Epithelial cell of prostate (primary cell): ENCODE measurements around the gene CRMP1.

Source experiments
- DNase-seq: peaks from one replicate; pipeline ENCODE4 v3.0.0-alpha.2; 2011; ENCODE audit warnings: low read depth, low spot score
- H3K27ac ChIP-seq: fragments of 450-650 bp; 2 replicates; pipeline ENCODE4 v1.5.1; 2017; ENCODE audit warnings: mild to moderate bottlenecking

The CRMP1 gene

DNA sequence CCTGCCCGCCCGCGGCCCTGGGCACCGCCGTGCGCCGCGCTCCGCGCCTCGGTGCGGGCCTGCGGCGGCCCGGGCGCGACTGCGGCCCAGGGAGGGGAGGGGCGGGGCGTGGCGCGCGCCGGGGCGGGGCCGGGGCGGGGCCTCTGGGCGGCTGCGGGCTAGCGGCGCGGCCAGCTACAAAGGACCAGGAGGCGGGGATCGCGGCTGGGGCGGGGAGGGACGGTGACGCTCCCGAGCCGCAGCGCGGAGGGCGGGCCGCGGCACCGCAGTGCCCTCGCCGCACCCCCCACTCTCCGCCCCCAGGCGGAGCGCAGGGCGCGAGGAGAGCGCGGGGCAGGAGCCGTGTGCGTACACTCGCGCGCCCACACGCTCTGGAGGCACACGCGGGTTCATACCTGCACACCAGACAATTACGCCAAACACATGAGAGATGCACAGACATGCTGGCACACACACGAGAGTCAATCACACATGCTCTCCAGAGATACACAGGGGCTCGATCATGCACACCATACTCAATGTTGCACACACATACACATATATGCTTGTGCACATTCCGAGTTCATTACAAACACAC lies at the start of gene CRMP1:
Gene CRMP1 (minus strand): TSS at position 83 of the 577 bp plus-strand sequence. CDS start 117 bp downstream, outside the sequence.
- no peak for DNase-seq
- H3K27ac ChIP-seq: no peak within 1 kb of the TSS

- no peak overlapping the region for H3K27ac ChIP-seq
- no peak for DNase-seq
These were observed 48.7 kb upstream of the CRMP1 start for GRCh38 chr4:5941601-5942000.

- no peak for DNase-seq
These were observed 47.8 kb upstream of the CRMP1 start for GRCh38 chr4:5940470-5941203.

DNA sequence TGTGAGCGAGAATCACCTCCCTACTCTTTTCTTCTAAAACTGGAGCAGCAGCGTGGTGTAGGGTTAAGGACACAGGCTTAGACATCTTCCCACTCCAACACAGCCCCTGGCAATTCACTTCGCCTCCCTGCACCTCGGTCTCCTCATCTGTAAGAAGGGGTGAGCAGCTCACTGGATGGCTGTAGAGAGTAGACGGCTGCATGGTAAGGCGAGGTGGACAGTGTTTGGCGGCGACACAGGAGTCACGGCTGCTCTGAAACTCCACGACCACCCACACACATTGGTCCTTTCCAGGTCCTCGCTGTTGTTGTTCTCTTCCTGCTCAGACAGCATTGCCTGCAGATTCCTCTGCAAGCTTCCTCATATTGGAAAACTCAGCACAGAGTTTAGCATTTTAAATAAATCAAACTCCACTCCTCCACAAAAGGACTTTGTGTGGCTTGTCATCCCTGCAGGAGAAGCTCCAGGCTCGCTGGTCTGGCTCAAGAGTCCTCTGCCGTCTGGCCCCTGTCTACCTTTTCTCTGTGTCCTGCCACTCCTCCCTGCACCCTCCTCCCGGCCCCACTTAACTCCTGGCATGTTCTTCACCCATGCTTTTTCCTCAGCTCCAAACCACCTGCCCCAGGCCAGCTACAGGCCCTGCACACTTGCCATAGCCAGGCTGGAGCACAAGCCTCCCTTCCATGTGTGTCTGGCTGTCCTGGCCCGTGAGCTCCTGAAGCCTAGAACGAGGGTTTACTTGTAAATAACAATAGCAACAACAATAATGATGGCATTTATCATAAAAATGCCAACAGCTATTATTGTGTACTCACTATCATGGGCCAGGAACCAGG lies 41.3 kb upstream of the CRMP1 start:
- DNase-seq: no peak

More at GRCh38 chr4:5940470-5941203, 47.8 kb upstream of the CRMP1 start:
- H3K27ac ChIP-seq: no peak overlapping the region

GRCh38 chr4:5933116-5933515 lies 40.2 kb upstream of the CRMP1 start:
- DNase-seq: no peak
- H3K27ac ChIP-seq: no peak overlapping the region

More for the DNA sequence above, 41.3 kb upstream of the CRMP1 start:
- no peak overlapping the region for H3K27ac ChIP-seq

DNA sequence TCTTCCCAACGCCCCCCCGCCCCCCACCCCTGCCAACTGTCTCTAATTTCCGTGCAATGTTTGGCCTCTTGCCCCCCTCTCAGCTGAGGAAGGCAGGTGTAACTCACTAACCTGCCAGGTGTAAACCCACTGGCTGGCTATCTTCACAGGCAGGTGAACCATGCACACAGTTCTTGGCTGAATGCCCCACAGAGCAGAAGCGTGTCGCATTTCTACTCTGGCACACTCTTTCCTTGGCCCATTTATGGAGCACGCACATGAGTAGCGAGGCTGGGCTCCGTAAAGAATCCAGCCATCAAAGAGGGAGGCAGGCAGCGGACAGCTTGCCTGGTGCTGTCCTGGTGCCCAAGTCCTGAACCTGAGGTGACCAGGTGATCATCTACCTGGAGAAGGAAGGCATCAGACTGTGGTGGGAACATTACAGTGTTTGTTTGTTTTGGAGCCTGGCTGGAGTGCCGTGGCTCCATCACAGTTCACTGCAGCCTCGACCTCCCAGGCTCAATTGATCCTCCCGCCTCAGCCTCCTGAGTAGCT lies 39.2 kb upstream of the CRMP1 start:
- no peak overlapping the region for H3K27ac ChIP-seq

DNA sequence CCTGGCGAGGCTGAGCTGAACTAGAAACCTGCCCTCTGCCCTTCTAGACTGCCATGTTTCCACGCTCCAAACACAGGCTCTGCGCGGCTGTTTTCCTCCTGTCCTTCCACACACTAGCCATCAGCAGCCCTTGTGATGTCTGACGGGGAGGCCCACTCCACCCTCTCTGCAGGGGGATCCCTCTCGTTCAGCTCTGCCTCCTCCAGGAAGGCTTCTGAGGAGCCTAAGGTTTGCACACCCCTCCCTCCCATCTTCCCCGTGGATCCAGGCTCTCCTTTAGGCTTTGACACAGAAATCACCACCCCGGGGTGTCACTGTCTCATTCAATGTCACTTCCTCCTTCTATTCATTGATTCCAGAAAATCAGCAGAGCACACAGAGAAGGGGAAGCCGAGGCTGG lies 38.6 kb upstream of the CRMP1 start:
- no peak overlapping the region for H3K27ac ChIP-seq
- no peak for DNase-seq

More for the DNA sequence above, 39.2 kb upstream of the CRMP1 start:
- DNase-seq: no peak

- H3K27ac ChIP-seq: no peak overlapping the region
- DNase-seq: no peak
These were observed 38.0 kb upstream of the CRMP1 start for GRCh38 chr4:5930876-5931275.

DNA sequence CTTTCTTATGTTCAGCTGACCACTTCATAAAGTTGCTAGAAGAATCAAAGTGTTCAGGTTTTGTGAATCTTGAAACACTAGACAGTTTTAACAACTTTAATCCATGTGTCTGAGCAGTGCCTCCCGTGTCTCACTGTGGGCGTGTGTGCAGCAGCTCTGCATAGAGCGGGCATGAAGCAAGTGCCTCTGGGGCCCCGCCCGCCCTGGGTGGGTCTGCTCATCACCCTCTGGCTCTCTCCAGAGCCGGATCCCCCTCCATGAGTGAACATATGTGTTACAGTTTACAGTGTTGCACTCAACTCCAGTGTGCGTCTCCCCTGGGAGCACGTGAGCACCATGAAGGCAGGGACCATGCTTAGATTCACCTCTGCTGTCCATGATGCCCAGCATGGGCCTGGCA lies 37.6 kb upstream of the CRMP1 start:
- no peak for DNase-seq
- no peak overlapping the region for H3K27ac ChIP-seq

- no peak for DNase-seq
- H3K27ac ChIP-seq: no peak overlapping the region
These were observed 36.0 kb upstream of the CRMP1 start for GRCh38 chr4:5928844-5929420.

DNA sequence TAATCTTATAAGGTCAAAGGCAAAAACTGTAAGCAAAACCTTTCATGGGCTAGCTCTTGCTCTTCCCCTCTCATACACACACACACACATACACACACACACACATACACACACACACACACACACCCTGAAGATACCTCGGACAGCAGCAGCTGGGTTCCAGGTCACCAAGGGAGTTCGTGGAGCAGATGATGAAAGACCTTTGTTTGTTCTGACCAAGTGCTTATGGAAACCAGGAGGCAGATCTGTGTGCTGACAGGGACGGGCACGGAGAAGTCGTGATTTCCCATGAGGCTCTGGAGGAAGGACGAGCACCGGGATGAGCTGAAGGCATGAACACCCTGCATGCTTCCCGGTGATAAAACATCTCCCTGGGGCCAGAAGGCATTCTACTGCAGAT lies 35.4 kb upstream of the CRMP1 start:
- DNase-seq: no peak
- H3K27ac ChIP-seq: no peak overlapping the region

GRCh38 chr4:5927747-5928146 lies 34.9 kb upstream of the CRMP1 start:
- no peak for DNase-seq

GRCh38 chr4:5927116-5927515 lies 34.2 kb upstream of the CRMP1 start:
- DNase-seq: no peak
- H3K27ac ChIP-seq: no peak overlapping the region

More at GRCh38 chr4:5927747-5928146, 34.9 kb upstream of the CRMP1 start:
- H3K27ac ChIP-seq: no peak overlapping the region

DNA sequence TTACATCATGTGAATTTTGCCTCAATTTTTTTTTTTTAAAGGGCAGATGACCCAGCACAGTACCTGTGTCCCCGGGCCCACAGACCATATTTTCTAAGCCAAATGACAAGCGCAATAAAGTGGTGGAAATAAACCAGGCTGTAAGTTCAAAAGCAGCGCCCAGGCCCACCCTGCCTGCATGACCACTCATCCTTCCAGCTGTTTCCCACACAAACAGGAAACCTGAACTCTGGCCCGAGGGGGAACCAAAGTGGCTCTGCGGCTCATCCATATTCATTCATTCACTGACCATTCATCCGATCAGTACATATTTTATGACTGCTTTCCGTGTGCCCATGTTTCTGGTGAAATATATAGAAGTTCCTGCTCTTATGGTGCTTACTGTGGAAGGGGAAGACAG lies 33.7 kb upstream of the CRMP1 start:
- no peak overlapping the region for H3K27ac ChIP-seq
- no peak for DNase-seq

DNA sequence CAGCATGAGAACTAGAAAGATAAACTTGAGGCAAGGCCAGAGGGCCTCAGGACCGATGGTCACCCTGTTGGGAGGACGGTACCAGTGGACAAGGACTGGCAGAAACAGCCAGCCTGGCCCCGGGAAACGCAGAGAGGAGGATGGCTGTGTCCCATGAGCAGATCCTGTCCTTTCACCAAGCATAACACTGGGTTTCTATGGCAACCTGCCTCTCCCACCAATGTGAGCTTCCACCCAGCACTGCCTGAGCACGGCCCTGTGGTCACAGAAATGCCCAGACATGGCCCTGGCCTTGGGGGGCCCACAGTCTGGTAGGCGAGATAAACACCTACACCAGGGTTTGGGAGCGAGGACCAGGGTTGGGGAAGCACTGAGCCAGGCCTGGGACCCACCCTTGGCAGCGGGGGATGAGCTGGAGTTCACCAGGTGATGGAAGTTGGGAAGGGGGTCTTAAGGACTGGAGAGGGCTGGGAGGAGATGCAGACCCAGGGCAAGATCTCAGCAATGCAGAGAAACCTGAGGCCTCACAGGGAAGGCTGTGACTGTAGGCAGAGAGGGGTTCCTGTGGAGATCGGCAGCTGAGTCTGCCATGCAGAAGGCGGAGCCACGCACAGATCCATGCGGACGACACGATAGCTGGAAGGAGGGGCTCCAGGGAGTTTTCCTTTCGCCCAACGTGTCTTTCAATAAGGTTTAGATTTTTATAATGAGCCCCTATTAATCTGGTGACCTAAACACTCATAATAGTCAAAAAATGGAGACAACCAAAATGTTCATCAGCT lies 32.7 kb upstream of the CRMP1 start:
- no peak for DNase-seq
- no peak overlapping the region for H3K27ac ChIP-seq

DNA sequence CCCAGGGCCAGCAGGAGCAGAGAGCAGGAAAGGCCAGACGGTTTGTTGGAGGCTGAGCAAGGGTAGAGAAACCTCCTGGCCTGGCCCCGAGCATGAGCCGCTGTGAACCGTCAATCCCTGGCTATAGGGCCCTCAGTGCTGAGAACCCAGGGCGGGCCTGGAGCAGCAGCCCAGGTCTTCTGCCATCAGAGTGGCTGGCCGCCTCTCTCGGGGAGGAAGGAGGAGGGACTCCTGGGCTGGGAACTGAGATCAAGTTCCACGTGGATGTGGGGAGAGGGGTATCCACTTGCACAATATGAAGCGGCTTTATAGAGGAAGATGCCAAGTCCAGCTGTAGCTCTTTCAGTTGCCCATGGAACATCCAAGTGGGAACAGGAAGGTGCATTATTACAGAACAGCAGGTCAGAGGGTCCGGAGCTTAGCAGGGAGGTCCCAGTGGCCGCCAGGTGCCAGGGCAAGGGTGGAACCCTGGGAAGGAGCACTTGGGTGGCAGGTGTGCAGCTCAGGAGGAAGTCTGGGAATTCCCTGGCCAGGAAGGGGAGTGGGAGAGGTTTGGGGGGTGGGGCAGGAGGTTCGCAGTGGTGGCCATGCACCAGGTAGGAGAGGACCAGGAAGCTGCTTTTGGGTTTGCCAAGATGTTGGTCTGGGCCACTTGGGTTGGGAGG lies 31.7 kb upstream of the CRMP1 start:
- no peak overlapping the region for H3K27ac ChIP-seq
- no peak for DNase-seq

DNA sequence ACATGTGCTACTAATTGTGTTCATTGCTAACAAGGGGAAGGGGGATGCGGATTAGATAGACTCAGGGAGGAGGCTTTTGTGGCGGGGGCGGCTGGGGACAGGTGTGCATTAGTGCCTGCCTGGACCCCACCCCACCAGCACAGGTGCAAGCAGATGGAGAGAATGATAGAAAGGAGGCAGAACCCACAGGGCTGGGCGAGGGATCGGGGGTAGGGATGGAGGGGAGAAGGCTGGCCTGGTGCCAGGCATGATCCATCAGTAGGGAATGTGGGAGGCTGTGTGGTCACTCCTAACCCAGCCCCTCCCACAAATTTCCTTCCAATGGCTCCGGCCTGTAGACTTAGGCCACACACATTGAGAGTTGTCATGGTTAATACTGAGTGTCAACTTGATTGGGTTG lies 30.5 kb upstream of the CRMP1 start:
- DNase-seq: no peak

DNA sequence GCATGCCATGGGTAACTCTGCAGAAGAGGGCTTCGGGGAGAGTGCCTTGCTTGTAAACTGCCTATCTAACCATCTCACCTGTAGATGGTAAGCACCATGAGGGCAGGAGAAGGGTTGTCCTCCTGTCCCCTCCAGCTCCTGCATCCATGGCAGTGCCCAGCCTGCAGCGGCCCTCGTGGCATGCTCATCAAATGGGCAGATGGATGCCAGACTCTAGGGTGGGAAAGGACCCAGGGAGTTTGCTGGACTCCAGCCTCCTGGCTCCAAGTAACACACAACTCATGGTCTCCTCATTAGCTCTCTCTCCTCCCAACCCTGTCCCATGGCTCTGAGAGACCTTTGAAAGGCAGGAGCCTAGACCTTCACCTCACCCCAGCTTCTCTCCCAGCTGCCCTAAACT lies 29.7 kb upstream of the CRMP1 start:
- no peak for DNase-seq
- H3K27ac ChIP-seq: no peak overlapping the region

More for the DNA sequence above, 30.5 kb upstream of the CRMP1 start:
- no peak overlapping the region for H3K27ac ChIP-seq

- no peak for DNase-seq
- no peak overlapping the region for H3K27ac ChIP-seq
These were observed 29.1 kb upstream of the CRMP1 start for GRCh38 chr4:5921981-5922380.
